Dermis microvascular lymphatic vessel endothelial cell (primary cell): ENCODE measurements around the gene GBGT1. TPM values are rescaled to one million over a fixed set of nuclear protein-coding genes. Genes with fewer than 3 reads are reported as not detected.

Experiments used
- DNase-seq, 2 donors: peaks; one replicate each; pipeline versions ENCODE4 v3.0.0 to v3.0.0-alpha.2; 2010; ENCODE audit warnings: low read depth in 2 of 2
- total RNA-seq: library from RNA; depleted of rRNA; stranded (reverse); fragments of >200 nt; gene quantifications from 2 replicates; pipeline ENCODE4 v1.2.1, GENCODE V29; 2014

The GBGT1 gene
- total RNA-seq, 1 donor from 2014 or later, result 21.3 TPM

DNA sequence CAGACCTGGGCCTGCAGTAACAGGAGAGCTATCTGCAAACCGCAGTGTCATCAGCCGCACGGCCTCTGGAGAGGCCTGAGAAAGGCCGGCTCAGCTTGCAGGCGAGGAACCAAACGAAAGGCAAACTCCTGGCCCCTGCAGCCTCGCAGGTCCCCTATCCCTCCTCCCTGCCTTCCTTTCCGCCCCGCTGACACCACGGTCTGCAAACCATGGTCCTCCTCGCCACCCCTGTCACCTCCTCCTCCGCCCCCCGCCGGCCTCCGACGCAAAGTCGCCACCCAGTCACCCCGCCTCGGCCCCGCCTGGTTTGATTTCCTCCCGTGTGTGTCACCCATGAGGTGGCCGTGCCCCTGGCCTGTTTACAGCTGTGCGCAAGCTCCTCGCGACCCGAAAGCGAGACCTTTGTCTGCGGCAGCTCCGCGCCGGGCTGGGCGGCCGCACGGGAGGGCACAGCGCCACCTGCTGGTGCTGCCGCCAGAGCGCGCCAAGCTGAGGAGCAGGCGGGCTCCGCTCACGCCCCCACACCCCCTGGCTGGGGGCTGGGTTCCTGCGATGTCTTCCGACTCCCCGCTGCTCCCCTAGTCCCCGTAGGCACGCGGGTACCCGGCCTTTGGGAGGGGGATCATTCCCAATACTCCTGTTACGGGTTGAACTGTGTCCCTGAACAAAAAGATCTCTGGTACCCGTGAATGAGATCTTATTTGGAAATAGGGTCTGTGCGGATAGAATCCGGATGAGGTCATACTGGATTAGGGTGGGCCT, 19.4 kb downstream of the GBGT1 start:
- peak in 1 of 2 donors; percentile 79 for DNase-seq

DNA sequence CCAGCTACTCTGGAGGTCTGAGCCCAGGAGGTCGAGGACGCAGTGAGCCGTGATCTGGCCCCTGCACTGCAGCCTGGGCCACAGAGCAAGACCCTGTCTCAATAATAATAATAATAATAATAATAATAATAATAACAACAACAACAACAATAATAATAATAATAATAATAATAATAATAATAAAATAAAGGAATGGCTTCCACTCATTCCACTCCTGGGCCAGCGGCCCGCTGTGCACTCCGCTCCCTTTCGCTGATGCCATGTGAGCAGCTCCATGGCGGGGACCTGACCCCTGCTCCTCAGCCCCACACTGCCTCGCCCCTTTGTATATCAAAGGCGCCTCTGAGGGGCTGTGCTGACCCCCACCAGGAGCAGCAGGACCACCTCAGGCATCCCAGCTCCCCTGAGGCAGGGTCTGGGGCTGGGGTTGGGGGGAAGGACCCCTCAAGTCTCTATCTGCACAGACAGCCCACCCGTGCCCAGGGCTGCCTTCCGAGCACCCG, 20.0 kb downstream of the GBGT1 start:
- DNase-seq, result no peak

DNA sequence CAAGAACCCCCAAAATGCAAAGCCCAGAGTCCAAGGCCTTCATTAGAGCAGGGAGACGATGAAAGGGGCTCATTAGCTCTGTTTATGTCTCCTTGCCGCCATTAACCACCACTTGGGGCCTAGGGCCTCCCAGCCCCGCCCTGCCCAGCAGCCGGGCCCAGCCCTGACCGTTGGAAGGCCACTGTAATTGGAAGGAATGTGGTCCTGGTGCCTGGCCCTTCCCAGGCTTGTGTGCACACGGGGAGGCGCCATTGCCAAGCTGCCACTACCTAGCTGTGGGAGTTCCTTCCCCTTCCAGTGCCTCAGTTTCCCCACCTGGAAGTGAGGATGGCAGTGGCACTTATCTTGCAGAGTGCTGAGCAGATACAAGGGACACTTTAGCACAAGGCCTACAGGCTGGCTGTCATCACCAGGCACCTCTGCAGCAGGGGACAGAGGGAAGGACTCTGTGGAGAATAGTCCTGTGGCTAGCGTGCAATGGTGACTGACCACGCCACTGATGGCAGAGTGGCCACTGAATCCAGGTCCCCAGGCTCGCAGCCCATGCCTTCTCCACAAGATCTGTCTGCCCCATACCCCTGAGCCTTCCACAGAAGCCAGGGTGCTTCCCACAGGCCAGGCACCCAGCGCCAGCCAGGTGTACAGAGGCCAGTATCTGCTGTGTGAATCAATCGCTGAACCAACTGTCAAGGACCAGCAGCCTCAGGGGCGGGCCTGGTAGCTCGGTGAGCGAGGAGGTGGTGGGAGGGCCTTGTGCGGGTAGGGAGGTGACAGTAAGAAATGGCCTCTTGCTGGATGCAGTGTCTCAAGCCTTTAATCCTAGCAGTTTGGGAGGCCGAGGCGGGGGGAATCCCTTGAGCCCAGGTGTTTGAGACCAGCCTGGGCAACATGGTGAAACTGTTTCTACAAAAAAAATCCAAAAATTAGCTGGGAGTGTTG, 20.8 kb downstream of the GBGT1 start:
- DNase-seq, result no peak

DNA sequence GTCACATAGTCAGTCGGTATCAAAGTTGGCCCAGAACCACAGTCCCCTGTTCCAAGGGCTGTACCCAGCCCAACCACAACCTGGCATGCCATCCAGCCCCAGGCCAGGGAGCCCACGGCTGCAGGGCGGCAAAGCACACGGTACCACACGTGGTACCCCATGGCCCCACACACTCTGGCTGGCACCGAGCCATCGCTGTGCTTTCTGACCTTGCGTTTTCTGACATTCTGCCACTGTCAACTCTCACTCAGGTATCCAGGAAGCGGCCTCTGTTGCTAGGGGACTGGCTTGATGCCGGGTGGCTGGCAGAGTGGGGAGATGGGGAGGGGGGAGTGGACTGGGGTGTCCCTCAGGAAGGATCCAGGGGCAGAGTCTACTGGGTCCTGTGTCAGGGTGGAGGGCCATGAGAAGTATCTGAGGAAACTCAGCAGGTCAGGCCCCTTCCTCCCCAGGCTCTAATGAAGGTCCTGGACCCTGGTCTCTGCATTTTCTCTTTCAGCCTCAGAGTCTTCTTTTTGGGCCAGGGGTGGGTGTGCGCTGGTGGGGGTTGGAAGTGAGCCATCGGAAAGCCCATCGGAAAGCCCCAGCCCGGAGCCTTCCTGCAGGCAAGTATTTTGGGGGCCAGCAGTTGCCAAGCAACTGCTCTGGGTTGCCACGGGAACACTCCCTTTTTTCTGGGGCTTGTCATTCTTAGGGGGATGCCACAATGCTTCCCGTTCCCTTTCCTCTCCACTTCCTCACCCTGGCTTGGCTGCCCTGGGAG, 21.7 kb downstream of the GBGT1 start:
- peak in 1 of 2 donors; percentile 64 for DNase-seq

DNA sequence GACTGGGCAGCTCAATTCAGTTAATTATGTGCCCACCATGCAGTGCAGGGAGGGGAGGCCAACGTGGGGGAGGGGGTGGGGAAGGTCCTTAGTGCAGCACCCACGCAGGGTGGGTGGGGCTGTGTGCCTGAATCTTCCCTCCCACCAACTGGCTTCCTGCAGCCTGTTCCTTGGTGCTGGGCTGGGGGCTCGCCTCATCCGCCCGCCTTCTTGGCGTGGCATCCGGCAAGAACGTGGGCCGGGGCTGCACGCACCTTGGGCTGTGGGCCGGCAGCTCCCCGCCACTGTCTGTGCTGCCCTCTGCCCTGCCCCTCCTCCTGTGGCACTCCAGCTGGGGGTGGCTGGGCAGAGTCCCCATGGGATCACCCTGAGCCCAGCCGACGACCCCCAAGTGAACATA, 23.1 kb downstream of the GBGT1 start:
- no peak for DNase-seq

DNA sequence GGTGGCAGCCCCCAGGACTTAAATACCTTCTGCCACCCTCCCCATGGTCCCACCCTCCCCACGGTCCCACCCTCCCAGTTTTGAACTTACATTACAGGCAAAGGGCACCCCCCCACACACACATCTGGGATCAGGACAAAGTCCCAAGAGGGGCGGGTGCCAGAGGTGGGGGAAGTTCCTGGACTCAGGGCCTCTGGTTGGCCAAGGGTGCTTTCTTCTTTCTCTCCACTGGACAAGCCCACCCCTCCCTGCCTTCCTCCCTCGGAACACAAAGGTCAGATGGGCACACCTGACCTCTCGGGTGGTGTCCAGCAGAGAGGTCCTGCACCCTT, 23.6 kb downstream of the GBGT1 start:
- DNase-seq, result no peak

DNA sequence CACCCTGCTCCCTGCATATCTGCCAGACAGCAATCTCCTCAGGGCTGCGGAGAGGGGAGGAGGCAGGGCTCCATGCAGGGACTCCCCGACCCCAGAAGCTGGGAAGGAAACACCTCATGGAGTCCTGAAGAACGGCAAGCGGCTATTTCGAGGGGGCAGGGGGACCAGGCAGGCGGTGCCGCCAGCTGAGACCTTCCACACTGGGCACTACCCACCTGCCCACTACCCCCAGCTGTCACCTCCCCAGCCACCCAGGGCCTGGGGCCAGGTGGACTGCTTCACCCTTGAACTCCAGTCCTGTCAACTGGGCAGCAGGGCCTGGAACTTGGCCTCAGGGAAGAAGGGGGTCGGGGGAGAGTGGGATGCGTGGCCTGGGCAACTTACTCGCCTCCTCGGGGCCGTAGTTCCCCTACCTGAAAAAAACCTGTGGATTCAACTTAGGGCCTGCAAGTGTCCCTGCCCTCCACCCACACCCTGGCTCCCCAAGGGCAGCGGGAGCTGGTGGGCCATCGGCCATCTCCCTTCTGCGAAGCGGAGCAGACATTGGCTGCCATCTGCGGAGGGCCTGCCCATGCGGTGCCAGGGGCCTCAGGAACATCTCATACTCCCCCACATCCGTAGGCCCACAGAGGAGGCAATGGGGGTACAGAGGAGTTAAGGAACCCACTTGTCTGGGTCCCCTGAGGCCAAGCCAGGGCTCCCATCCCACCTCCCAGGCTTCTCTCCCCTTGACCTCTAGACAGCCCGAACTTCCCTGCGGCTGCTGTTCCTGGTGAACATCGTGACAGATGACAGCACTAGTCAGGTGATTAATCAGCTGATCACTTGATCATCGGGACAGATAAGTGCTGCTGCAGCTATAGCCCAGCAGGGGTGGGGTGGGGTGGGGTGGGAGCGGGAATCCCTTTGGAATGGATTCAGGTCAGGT, 24.2 kb downstream of the GBGT1 start:
- DNase-seq, result no peak

DNA sequence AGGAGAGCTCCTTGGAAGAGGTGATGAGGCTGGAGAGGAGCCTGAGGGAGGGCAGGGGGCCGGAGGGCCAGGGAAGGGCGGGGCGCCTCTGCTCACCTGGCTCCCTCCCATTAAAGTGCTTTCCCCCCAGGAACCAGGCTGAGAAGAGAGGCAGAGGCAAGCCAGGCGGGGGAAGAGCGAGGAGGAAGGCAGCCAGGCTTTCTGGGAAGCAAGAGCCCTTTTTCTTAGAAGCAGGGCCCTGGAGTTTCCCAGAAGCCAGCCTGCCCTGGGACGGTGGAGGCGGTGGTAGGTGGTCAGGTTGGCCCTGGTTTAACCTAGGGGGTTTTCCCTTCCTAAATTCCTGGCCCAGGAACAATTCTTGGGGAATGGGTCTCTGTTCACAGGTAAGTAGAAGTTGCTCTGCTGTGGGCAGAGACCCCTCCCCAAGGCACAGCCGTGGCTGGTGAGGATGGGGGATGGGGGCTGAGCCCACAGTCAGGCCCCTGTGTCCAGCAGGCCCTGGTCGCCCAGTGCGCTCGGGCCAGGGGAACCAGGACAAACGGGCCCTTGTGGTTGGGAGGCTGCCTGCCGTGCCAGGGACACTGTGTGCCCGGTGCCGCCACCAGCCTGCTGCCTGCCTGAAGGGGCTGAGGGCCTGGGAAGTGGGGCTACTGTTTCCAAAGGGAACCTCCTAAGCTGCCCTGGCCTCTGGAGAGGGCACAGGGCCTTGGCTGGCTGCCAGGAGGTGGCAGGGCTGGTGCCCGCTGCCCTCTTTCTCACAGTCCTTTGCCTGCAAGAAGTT, 26.1 kb downstream of the GBGT1 start:
- DNase-seq, result no peak

DNA sequence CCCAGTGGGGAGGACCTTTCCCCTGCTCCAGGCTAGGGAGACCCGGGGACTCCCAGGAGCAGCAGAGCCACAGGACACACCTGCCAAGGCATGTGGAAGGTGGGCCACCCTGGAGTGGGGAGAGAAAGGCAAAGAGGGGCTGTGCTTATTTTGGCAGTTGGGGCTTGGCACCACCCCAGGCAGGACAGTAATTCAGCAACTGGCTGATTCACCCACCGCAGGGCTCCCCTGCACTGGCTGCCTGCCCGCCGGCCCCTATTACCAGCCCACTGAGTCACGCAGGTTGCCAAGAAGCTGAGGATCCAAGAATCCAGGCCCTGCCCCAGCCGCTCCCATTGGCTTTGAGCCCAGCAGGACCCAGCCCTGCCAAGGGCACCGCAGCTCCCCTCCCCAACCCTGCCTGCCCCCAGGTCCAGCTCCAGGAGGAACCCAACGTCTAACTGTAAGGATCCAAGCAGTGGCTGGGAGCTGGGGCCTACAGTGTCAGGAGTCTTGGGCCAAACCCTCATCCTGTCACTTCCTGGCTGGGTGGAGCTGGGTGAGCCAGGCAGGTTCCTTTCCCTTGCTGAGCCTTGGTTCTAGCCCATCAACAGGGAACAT, 28.5 kb downstream of the GBGT1 start:
- peak in 1 of 2 donors; percentile 94 for DNase-seq

DNA sequence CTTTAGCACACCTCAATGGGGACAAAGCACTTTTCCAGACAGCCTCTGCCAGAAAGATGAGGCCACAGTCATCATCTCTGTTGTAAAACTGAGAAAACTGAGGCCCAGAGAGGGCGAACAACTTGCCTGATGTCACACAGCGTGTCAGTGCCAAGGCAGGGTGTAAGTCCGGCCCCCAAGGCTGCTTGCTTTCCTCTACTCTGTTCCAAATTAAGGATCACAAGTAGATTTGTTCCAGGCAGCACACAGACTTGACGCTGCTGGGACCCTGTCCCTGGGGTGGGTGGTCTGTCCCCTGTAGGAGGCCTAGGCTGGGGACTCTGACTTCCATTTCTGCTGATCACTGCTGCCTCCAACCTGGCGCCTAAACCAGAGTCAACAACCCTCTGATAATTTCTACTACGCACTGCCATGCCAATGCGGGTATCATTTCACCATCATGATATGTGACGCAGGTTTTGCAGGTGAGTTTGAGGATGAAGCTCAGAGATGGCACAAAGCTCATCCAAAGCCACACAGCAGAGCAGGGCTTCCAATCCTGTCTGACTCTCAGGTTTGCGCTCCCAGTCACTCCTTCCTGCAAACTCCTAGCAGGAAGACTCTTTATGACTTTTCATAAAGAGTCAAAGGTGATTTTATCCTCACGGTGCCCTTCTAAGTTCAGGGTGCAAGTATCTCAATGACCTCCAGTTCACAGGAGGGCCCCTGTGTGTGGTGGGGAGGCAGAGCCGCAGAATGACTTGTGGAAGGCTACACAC, 29.1 kb downstream of the GBGT1 start:
- no peak for DNase-seq

DNA sequence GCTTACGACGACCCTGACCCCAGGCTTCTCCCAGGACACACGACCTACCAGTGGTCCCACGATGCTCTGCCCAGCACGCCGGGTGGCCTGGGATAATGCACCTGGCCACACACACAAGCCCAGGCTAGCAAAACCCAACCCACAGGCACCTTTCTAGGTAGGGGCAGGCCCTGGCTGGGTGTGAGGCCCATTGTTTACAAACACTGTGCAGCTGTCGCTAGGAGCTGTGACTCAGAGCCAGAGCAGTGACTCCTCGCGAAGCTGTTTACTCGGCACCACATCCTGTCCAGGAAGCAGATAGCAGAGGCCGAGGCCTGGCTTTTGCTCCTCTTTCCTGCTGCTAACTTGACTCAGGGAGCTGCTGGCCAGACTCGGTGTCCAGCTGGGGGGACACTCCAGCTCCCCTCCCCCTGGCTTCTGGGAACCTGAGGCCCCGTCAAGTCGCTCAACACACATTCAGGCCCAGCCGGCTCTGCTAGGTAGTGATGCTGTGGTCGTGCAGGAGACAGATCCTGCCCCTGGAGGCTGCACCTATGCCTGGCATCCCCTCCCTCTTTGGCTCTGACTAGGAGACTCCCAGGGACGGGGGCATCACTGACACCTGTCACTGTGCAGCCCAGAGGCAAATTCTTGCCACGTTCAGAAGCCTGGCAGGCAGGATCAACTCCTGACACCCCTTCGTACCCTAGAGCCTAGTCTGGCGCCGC, 29.9 kb downstream of the GBGT1 start:
- peak; percentile 99 for DNase-seq

DNA sequence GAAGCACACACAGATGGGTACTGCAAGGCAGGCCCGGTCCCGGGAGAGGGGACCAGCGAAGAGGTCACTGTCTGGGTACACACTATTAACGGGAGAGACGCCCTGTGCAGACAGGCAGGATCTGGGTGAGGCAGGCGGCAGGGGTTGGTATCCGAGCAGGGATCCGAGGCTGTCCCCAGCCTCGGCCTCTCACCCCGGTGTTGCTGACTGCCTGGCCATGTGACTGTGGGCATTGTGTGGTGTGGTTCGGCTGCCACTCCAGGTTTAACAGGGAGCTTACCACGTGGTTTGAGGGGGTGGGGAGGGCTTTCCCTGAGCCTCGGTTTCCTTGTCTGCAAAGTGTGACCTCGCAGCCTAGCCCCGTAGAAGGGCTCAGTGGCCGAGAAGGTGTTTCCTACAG, 31.5 kb downstream of the GBGT1 start:
- DNase-seq, result no peak

DNA sequence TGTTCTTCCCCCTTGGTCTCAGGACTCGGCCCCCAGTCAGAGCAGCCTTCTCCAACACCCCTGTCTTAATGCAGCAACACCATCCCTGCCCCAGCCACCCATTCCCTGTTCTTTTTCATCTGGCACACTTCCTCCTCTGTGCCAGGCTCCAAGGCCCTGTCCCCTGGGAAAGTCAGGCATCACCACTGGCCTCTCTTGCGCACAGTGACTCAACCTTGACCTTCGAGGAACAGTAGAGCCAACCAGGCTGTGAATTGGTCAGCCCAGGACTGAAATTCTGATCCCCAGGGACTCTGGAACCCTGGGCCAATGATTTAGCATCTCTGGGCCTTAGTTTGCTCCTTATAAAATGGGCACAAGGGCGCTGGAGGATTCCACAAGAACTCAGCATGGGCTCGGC, 32.2 kb downstream of the GBGT1 start:
- no peak for DNase-seq

DNA sequence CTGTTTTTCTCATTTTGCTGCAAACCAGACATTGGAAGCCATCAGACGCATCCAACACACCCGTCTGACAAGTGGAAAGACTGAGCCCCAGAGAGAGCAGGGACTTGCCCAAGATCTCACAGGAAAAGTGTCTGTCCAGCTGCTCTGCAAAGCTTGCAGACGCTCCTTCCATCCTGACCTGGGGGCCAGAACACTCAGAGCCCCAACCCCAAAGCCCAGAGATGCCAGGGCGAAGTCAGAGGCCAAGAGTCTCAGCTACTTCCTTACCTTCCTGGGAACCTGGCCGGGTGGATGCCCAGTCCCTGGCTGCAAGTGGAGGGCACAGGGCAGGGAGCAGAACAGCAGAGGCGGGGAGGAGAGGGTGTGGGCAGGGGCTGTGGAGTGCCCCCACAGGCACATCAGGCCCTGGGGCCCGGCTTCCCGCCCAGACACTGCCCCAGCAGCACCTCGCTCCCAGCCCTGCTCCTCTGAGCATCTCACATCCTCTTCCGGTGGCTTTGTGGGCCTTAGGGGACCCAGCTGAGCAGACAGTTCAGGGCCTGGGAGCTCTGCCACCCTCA, 32.9 kb downstream of the GBGT1 start:
- DNase-seq, result no peak

DNA sequence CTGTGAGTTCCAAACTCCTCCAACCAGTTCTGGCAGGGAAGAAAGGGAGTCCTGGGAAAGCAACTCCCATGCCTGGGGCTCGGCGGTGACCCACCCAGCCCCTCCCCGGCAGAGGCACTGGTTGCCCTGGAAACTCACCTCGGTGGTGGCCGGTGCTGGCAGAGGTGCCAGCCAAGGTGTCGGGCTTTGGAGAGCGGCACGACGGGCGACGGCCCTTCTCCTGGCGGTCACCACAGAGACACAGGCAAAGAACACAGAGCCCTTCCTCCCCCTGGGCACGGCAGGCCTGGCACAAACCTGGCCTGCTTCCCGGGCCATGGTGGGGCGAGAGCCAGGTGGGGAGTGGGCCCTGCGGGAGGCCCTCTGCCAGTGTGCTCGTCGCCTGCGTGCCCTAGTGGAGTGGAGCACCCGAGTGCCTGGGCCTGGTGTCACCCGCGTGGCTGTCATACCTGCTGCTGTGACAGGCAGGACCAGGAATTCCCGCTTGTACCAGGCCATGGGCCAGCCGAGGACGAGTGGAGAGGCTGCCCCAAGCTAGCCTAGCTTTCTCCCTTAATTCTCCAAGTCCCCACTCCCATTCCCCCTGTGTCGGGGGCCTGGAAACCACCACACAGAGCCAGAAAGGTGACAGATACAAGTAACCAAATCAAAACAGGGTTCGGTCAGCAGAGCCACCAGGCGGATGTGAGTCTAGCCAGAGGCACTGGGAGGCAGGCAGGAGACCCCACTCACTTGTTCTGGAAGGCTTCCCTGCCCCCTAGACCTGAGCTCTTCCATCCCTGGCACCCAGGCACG, 34.5 kb downstream of the GBGT1 start:
- DNase-seq, result no peak

DNA sequence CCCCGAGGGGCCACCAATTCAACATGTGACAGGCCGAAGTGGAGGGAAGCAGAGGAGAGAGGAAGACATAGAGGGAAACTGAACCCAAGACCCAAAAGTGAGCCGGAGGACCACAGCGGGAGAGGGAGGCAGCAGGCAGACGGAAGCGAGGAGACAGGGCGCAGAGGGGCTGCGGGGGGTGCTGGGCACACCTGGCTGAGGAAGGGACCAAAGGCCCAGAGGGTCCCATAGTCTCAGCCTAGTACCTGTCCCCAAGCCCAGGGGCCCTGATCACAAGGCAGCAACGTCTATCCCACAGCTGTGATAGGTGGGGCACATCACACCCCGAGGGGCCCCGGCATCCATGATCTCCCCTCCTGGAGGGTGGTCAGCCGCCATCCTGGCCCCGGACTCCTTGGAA, 35.6 kb downstream of the GBGT1 start:
- DNase-seq, result no peak
